HEK293 (cell line): ENCODE measurements around the gene ATP5MC2.

Experiments
- CTCF ChIA-PET: fragments of 350-600 bp; formaldehyde crosslinking; extraction: SDS; loops from one replicate; lab custom pipeline; 2021; ENCODE audit warnings: antibody characterized with exemption; lab: Yijun Ruan, JAX
- POLR2A ChIA-PET: fragments of 300-600 bp; formaldehyde crosslinking; extraction: SDS; loops from one replicate; lab custom pipeline; 2020; ENCODE audit warnings: antibody characterized with exemption, inconsistent platforms; lab: Yijun Ruan, JAX
- H3K27ac ChIP-seq: fragments of 200-500 bp; sonication (Bioruptor generic); 2 replicates; pipeline ENCODE4 v1.5.1; 2014; ENCODE audit warnings: low read depth, low read length, control low read depth, inconsistent platforms; ENCODE audit errors: extremely low read depth
- H3K36me3 ChIP-seq, 2 experiments: fragments of 200-500 bp in 1 of 2; sonication (Bioruptor generic) in 1 of 2; 1 replicate in 1 of 2; 2 replicates in 1 of 2; pipeline ENCODE4 v1.5.1; 2014 to 2017; ENCODE audit warnings: inconsistent platforms in 2 of 2, low read length in 2 of 2; ENCODE audit not compliant: control insufficient read depth in 2 of 2, insufficient read depth in 1 of 2
- H3K4me1 ChIP-seq: fragments of 200-500 bp; sonication (Bioruptor generic); 2 replicates; pipeline ENCODE4 v1.5.1; 2014; ENCODE audit warnings: mild to moderate bottlenecking, low read length, inconsistent platforms; ENCODE audit not compliant: control insufficient read depth, insufficient read depth
- H3K4me3 ChIP-seq: 2 replicates; pipeline ENCODE4 v1.5.1; 2011; ENCODE audit warnings: low read depth, mild to moderate bottlenecking, control low read depth, low read length, moderate library complexity
- H3K9me3 ChIP-seq: fragments of 200-500 bp; sonication (Bioruptor generic); 2 replicates; pipeline ENCODE4 v1.5.1; 2014; ENCODE audit warnings: low read depth, low read length, inconsistent platforms; ENCODE audit not compliant: control insufficient read depth, insufficient read depth
- BCL11A ChIP-seq: fragments of 450-650 bp; formaldehyde crosslinking; IDR thresholded peaks from 2 replicates; pipeline ENCODE4 v1.5.1; 2016; ENCODE audit warnings: low read depth, missing biosample characterization, missing genetic modification characterization
- BCL6B ChIP-seq: fragments of 450-650 bp; formaldehyde crosslinking; IDR thresholded peaks from 2 replicates; pipeline ENCODE4 v1.5.1; 2017; ENCODE audit warnings: missing biosample characterization, missing genetic modification characterization
- FEZF1 ChIP-seq: fragments of 450-650 bp; formaldehyde crosslinking; IDR thresholded peaks from 2 replicates; pipeline ENCODE4 v1.5.1; 2016; ENCODE audit warnings: missing biosample characterization, missing genetic modification characterization
- PRDM1 ChIP-seq: fragments of 450-650 bp; formaldehyde crosslinking; IDR thresholded peaks from 2 replicates; pipeline ENCODE4; 2016; ENCODE audit warnings: missing biosample characterization, missing genetic modification characterization
- PRDM4 ChIP-seq: fragments of 450-650 bp; formaldehyde crosslinking; IDR thresholded peaks from 2 replicates; pipeline ENCODE4 v1.5.1; 2017; ENCODE audit warnings: missing biosample characterization, missing genetic modification characterization
- PRDM6 ChIP-seq: fragments of 450-650 bp; formaldehyde crosslinking; IDR thresholded peaks from 2 replicates; pipeline ENCODE4 v1.5.1; 2017; ENCODE audit warnings: missing biosample characterization, missing genetic modification characterization
- ZBTB26 ChIP-seq: fragments of 450-650 bp; formaldehyde crosslinking; optimal IDR thresholded peaks from 2 replicates; pipeline ENCODE3; 2016; ENCODE audit warnings: missing biosample characterization, mild to moderate bottlenecking, missing genetic modification characterization
- ZNF114 ChIP-seq: fragments of 450-650 bp; formaldehyde crosslinking; IDR thresholded peaks from 2 replicates; pipeline ENCODE4 v1.5.0; 2017; ENCODE audit warnings: missing biosample characterization, missing genetic modification characterization
- ZNF175 ChIP-seq: fragments of 450-650 bp; formaldehyde crosslinking; IDR thresholded peaks from 2 replicates; pipeline ENCODE4 v1.5.1; 2016; ENCODE audit warnings: missing biosample characterization, missing genetic modification characterization
- ZNF211 ChIP-seq: fragments of 450-650 bp; formaldehyde crosslinking; IDR thresholded peaks from 2 replicates; pipeline ENCODE4 v1.5.1; 2016; ENCODE audit warnings: low read depth, missing biosample characterization, missing genetic modification characterization
- ZNF248 ChIP-seq: fragments of 450-650 bp; formaldehyde crosslinking; IDR thresholded peaks from 2 replicates; pipeline ENCODE4 v1.5.1; 2017; ENCODE audit warnings: missing biosample characterization, missing genetic modification characterization
- ZNF398 ChIP-seq: fragments of 450-650 bp; formaldehyde crosslinking; IDR thresholded peaks from 2 replicates; pipeline ENCODE4 v1.5.1; 2017; ENCODE audit warnings: missing biosample characterization, missing genetic modification characterization
- ZNF433 ChIP-seq: fragments of 450-650 bp; formaldehyde crosslinking; IDR thresholded peaks from 2 replicates; pipeline ENCODE4 v1.5.1; 2016; ENCODE audit warnings: missing biosample characterization, missing genetic modification characterization, low read depth
- ZNF510 ChIP-seq: fragments of 450-650 bp; formaldehyde crosslinking; IDR thresholded peaks from 2 replicates; pipeline ENCODE4 v1.5.1; 2018; ENCODE audit warnings: mild to moderate bottlenecking, missing genetic modification characterization, missing biosample characterization; ENCODE audit not compliant: insufficient replicate concordance
- ZNF529 ChIP-seq: fragments of 450-650 bp; formaldehyde crosslinking; IDR thresholded peaks from 2 replicates; pipeline ENCODE4 v1.5.1; 2017; ENCODE audit warnings: missing genetic modification characterization, missing biosample characterization; ENCODE audit not compliant: insufficient replicate concordance
- ZNF560 ChIP-seq: fragments of 450-650 bp; formaldehyde crosslinking; IDR thresholded peaks from 2 replicates; pipeline ENCODE4 v1.5.1; 2017; ENCODE audit warnings: missing biosample characterization, missing genetic modification characterization, borderline replicate concordance
- ZNF585B ChIP-seq: fragments of 450-650 bp; formaldehyde crosslinking; IDR thresholded peaks from 2 replicates; pipeline ENCODE4 v1.5.1; 2016; ENCODE audit warnings: missing biosample characterization, missing genetic modification characterization
- ZNF670 ChIP-seq: fragments of 450-650 bp; formaldehyde crosslinking; IDR thresholded peaks from 2 replicates; pipeline ENCODE4 v1.5.1; 2016; ENCODE audit warnings: missing biosample characterization, missing genetic modification characterization, low read depth
- ZSCAN18 ChIP-seq: fragments of 450-650 bp; formaldehyde crosslinking; IDR thresholded peaks from 2 replicates; pipeline ENCODE4 v1.5.1; 2016; ENCODE audit warnings: missing biosample characterization, missing genetic modification characterization
- ZSCAN23 ChIP-seq: fragments of 450-650 bp; formaldehyde crosslinking; IDR thresholded peaks from 2 replicates; pipeline ENCODE4 v1.5.1; 2016; ENCODE audit warnings: missing biosample characterization, missing genetic modification characterization

Gene ATP5MC2

GRCh38 chr12:53714004-53714403 lies 38.1 kb upstream of the ATP5MC2 start:
- Histone ChIP-seq H3K27ac (no peak overlapping the region), H3K4me3 (no peak overlapping the region), H3K36me3 (peaks cover 0 to 47% of the 10 kb centered on the region in 2 experiments; a peak in 2 of 3 replicates), H3K9me3 (no peaks in the 10 kb centered on the region), H3K4me1 (peaks cover 14% of the 10 kb centered on the region)
- TF ChIP-seq ZNF510 (tag by site-specific recombination), result no peak
- peak; percentile 58; the same call in 1 of the 2 replicates for TF ChIP-seq BCL6B (tag by site-specific recombination)
- no peak for TF ChIP-seq ZNF211 (tag by site-specific recombination)
- ChIA-PET CTCF (interaction anchor here (0.6 to 7.4 kb wide), 5 partner anchors 9 to 32 kb away, joined by 3 to 67 read pairs (median 3); no protein-coding TSS in a partner anchor), POLR2A (no interaction called here)

GRCh38 chr12:53713516-53713915 lies 37.6 kb upstream of the ATP5MC2 start:
- Histone ChIP-seq H3K4me1 (peaks cover 14% of the 10 kb centered on the region), H3K36me3 (peaks cover 0 to 47% of the 10 kb centered on the region in 2 experiments; a peak in 2 of 3 replicates), H3K4me3 (no peak overlapping the region), H3K9me3 (no peaks in the 10 kb centered on the region), H3K27ac (no peak overlapping the region)
- ChIA-PET POLR2A (no interaction called here), CTCF (interaction anchor here (0.6 to 7.4 kb wide), 5 partner anchors 8 to 32 kb away, joined by 3 to 67 read pairs (median 3); no protein-coding TSS in a partner anchor)
- TF ChIP-seq ZNF175 (tag by site-specific recombination) (no peak), ZNF433 (tag by site-specific recombination) (no peak), PRDM6 (no peak), PRDM1 (tag by site-specific recombination) (no peak), ZBTB26 (no peak)

- H3K36me3 ChIP-seq, result peaks cover 0 to 47% of the 10 kb centered on the region in 2 experiments; a peak in 2 of 3 replicates
- no peak overlapping the region for H3K27ac ChIP-seq
- H3K9me3 ChIP-seq, result no peaks in the 10 kb centered on the region
- peaks cover 14% of the 10 kb centered on the region for H3K4me1 ChIP-seq
- no peak overlapping the region for H3K4me3 ChIP-seq
- CTCF ChIA-PET, result no interaction called here
- POLR2A ChIA-PET, result no interaction called here
- TF ChIP-seq ZNF560 (no peak), ZSCAN23 (tag by site-specific recombination) (no peak), ZSCAN18 (tag by site-specific recombination) (no peak), BCL11A (tag by site-specific recombination) (no peak), PRDM4 (tag by site-specific recombination) (no peak), ZNF529 (no peak), ZNF114 (no peak), ZNF670 (tag by site-specific recombination) (no peak), FEZF1 (tag by site-specific recombination) (no peak), ZNF248 (tag by site-specific recombination) (no peak), ZNF398 (tag by site-specific recombination) (peak; percentile 61), ZNF585B (no peak)
These were observed 36.3 kb upstream of the ATP5MC2 start for GRCh38 chr12:53712059-53712643.
